ENCODE measurements around the gene CERS6.

Gene CERS6

GRCh38 chr2:168566974-168567665, 111.0 kb downstream of the CERS6 start:
- no peak for DNase-seq (ENCODE audit: extremely low read depth, low read depth)
- no peak for TF ChIP-seq CTCF (IDR thresholded peaks at IDR 0.05; ENCODE audit: low read depth, low read length, missing control alignments)
- H3K4me3 ChIP-seq (replicated peaks; ENCODE audit: low read depth, low read length): no peak overlapping the region

- no peak overlapping the region for H3K4me3 ChIP-seq (replicated peaks; ENCODE audit: low read depth, low read length)
- TF ChIP-seq CTCF (IDR thresholded peaks at IDR 0.05; ENCODE audit: low read depth, low read length, missing control alignments): no peak
- no peak for DNase-seq (ENCODE audit: extremely low read depth, low read depth)
Measured at GRCh38 chr2:168567836-168568235, 111.8 kb downstream of the CERS6 start.

- no peak for TF ChIP-seq CTCF (IDR thresholded peaks at IDR 0.05; ENCODE audit: low read depth, low read length, missing control alignments)
- H3K4me3 ChIP-seq (replicated peaks; ENCODE audit: low read depth, low read length): no peak overlapping the region
- DNase-seq (ENCODE audit: extremely low read depth, low read depth): no peak
Measured at GRCh38 chr2:168568476-168569267, 112.6 kb downstream of the CERS6 start.

GRCh38 chr2:168571061-168571460, 115.0 kb downstream of the CERS6 start:
- H3K4me3 ChIP-seq (replicated peaks; ENCODE audit: low read depth, low read length): no peak overlapping the region
- TF ChIP-seq CTCF (IDR thresholded peaks at IDR 0.05; ENCODE audit: low read depth, low read length, missing control alignments): no peak
- no peak for DNase-seq (ENCODE audit: extremely low read depth, low read depth)

- no peak for TF ChIP-seq CTCF (IDR thresholded peaks at IDR 0.05; ENCODE audit: low read depth, low read length, missing control alignments)
- no peak for DNase-seq (ENCODE audit: extremely low read depth, low read depth)
- H3K4me3 ChIP-seq (replicated peaks; ENCODE audit: low read depth, low read length): no peak overlapping the region
Measured at GRCh38 chr2:168573128-168573903, 117.2 kb downstream of the CERS6 start.

- DNase-seq (ENCODE audit: extremely low read depth, low read depth): no peak
- no peak for TF ChIP-seq CTCF (IDR thresholded peaks at IDR 0.05; ENCODE audit: low read depth, low read length, missing control alignments)
- H3K4me3 ChIP-seq (replicated peaks; ENCODE audit: low read depth, low read length): no peak overlapping the region
Measured at GRCh38 chr2:168574856-168575630, 119.0 kb downstream of the CERS6 start.
